SK-N-MC (cell line): ENCODE data around the gene GUCY1A1.

ENCODE experiments used
- EZH2 ChIP-seq: fragments of 200-600 bp; sonication (generic); IDR thresholded peaks from one replicate; pipeline ENCODE4 v1.6.1; 2017; ENCODE audit warnings: antibody characterized with exemption
- POLR2AphosphoS5 ChIP-seq: IDR thresholded peaks from 2 replicates; pipeline ENCODE4 v1.6.1; 2012; ENCODE audit warnings: mild to moderate bottlenecking, low read depth, low read length, borderline replicate concordance

DNA sequence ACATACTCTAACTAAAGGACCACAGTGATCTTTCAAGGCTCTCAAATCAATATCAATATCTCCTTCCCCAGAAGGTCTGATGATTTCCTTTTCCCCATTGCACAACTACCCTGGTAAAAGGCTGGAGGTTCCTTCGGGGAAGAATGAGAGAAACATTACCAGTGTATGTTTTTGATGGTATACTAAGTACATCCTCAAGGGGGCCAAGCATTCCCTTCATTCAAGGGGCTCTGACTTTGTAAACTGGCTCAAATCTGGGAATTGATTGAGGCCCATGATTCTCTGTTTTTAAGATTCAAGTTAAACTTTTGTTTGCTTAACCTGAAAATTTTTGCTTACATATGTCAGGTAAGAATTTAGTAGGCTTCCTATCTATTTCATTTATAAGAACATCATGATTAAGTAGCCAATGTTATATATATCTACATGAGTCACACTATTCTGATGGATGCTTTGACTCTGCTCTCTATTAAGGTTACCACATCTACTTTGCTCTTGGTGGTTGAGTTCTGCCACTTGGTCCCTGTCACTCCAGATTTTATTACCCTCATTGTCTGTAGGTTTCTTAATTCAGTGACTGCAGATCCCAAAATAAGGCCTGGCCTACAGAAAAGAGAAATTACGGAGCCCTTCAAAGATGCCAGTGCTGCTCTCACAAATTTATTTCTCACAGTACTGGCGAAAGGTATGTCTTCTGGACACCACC lies 75.8 kb downstream of the GUCY1A1 start:
- TF ChIP-seq POLR2AphosphoS5 (no peak), EZH2 (no peak)
